Right lobe of liver (tissue), 6 donors: ENCODE data around the gene GNPDA1. TPM values are rescaled to one million over a fixed set of nuclear protein-coding genes. Genes with fewer than 3 reads are reported as not detected.
A peak's percentile ranks its signal among the peaks of the same experiment; 100 is the strongest.

ENCODE experiments used
- ATAC-seq, 4 donors: fragments of 200-7000 bp; cut with Tn5 transposase; one replicate each; pipeline ENCODE4 v1.9.1; 2020; ENCODE audit warnings: mild to moderate bottlenecking in 4 of 4, moderate library complexity in 4 of 4
- DNase-seq, 3 donors: peaks; one replicate each; pipeline ENCODE4 v3.0.0-alpha.2; 2020
- H3K27ac ChIP-seq, 3 donors: fragments of 200-600 bp; one replicate each; pipeline ENCODE4 v1.8.0; 2022
- H3K27me3 ChIP-seq, 2 donors: fragments of 200-600 bp; one replicate each; pipeline ENCODE4 v1.8.0; 2022
- H3K36me3 ChIP-seq, 4 donors: fragments of 200-600 bp; sonication (generic) in 1 of 4; one replicate each; pipeline versions ENCODE4 v1.5.1 to v1.8.0; 2017 to 2022; ENCODE audit warnings: control low read depth in 1 of 4
- H3K4me1 ChIP-seq, 4 donors: fragments of 200-600 bp; sonication (generic) in 1 of 4; one replicate each; pipeline versions ENCODE4 v1.5.1 to v1.8.0; 2017 to 2022; ENCODE audit warnings: control low read depth in 1 of 4
- H3K4me3 ChIP-seq, 3 donors: fragments of 200-600 bp; one replicate each; pipeline ENCODE4 v1.8.0; 2022
- H3K9me3 ChIP-seq, 4 donors: fragments of 200-600 bp; sonication (generic) in 1 of 4; one replicate each; pipeline versions ENCODE4 v1.5.1 to v1.8.0; 2017 to 2022; ENCODE audit warnings: control low read depth in 1 of 4
- CTCF ChIP-seq, 4 donors: fragments of 200-600 bp in 3 of 4; fragments of 450-650 bp in 1 of 4; IDR thresholded peaks; one replicate each; pipeline versions ENCODE4 v1.5.1 to v1.8.0; 2016 to 2022; ENCODE audit warnings: antibody characterized with exemption in 4 of 4, mild to moderate bottlenecking in 2 of 4
- POLR2A ChIP-seq: fragments of 450-650 bp; IDR thresholded peaks from one replicate; pipeline ENCODE4 v1.6.1; 2017; ENCODE audit warnings: antibody characterized with exemption, mild to moderate bottlenecking
- WGBS: methylation state at CpG from one replicate; pipeline ENCODE4 v1.1.6; 2018; ENCODE audit warnings: low coverage, low lambda C conversion rate; ENCODE audit not compliant: insufficient coverage; ENCODE audit errors: missing lambda C conversion rate; 5-methylcytosine and 5-hydroxymethylcytosine counted together
- intact Hi-C, 2 donors: fragments of 100-400 bp; cut with DNase I; formaldehyde crosslinking; loops; one replicate each; pipeline versions ENCODE4 v1.11.2 to v1.14.1; 2022
- total RNA-seq, 6 experiments: library from RNA; depleted of rRNA in 2 of 6; stranded (reverse); fragments of >200 nt in 2 of 6; fragmentation: NEBNext Ultra II Directional in 3 of 6; extraction: Animal tissue kit (Norgen Biotek cat#: 25700) in 3 of 6; gene quantifications; one replicate each; pipeline versions ENCODE4 v1.1.0 to v1.2.4, GENCODE V29; 2016 to 2023
- donor health status: DM: no; HTN: yes; CAD: no.
- donor health status: DM: no; HTN: no; CAD: no.
- donor health status: DM: no; HTN: no; CAD: no.
- donor health status: DM: no; HTN: yes; CAD: no.
- donor health status: DM: no; HTN: yes; CAD: no.

Gene GNPDA1
- total RNA-seq, 6 experiments from 2014 or later: 6.3 to 22.1 (median 14.9) TPM

- no peaks in the 10 kb centered on the region for H3K27me3 ChIP-seq
- no peak for TF ChIP-seq CTCF (IDR thresholded peaks at IDR 0.05)
- no peak for TF ChIP-seq POLR2A
- no peak for ATAC-seq
- H3K4me1 ChIP-seq: no peaks in the 10 kb centered on the region
- no peaks in the 10 kb centered on the region for H3K36me3 ChIP-seq
- 41% methylated on average over 2 of the region's 2 CpGs for WGBS
- no peaks in the 10 kb centered on the region for H3K9me3 ChIP-seq
- no peak overlapping the region for H3K27ac ChIP-seq
- DNase-seq: no peak
- H3K4me3 ChIP-seq: no peak overlapping the region
- intact Hi-C loops: no loop called here
Measured at GRCh38 chr5:141952020-141952419, 60.8 kb downstream of the GNPDA1 start.

- Histone ChIP-seq H3K9me3 (no peaks in the 10 kb centered on the region), H3K36me3 (no peaks in the 10 kb centered on the region), H3K4me3 (no peak overlapping the region), H3K27ac (no peak overlapping the region), H3K27me3 (no peaks in the 10 kb centered on the region), H3K4me1 (no peaks in the 10 kb centered on the region)
- ATAC-seq (peak; percentile 37 to 59 (median 50)), DNase-seq (no peak)
- intact Hi-C loops: no loop called here
- 43% methylated on average over 5 of the region's 9 CpGs for WGBS
- no peak for TF ChIP-seq POLR2A
- TF ChIP-seq CTCF (IDR thresholded peaks at IDR 0.05): peak in 1 of 4 donors; percentile 12
Measured at GRCh38 chr5:141951332-141951781, 61.5 kb downstream of the GNPDA1 start.

Other genes with a start within 250 kb of the GNPDA1 start
- 10 to 100 TPM; 20.8 to 44.1 (median 29.4) TPM for gene PCDH1, start 134.6 kb downstream of the GNPDA1 start, total RNA-seq
- 10 to 100 TPM; 39.4 to 57.9 (median 43.8) TPM for gene DELE1, start 89.2 kb downstream of the GNPDA1 start, total RNA-seq
- 1 to 10 TPM; 1.5 to 4.4 (median 1.9) TPM for gene PCDH12, start 54.8 kb downstream of the GNPDA1 start, total RNA-seq
- gene RNF14, start 43.9 kb downstream of the GNPDA1 start, total RNA-seq: 10 to 100 TPM; 34.8 to 54.8 (median 41.8) TPM
- 10 to 100 TPM; 50.4 to 61.1 (median 57.1) TPM for gene NDFIP1, start 95.8 kb upstream of the GNPDA1 start, total RNA-seq